AG04450 (cell line): ENCODE results near the gene PABPC3. TPM values are rescaled to one million over a fixed set of nuclear protein-coding genes. Genes with fewer than 3 reads are reported as not detected.

Experiments
- CTCF ChIA-PET: fragments of 300-600, 350-600 bp; formaldehyde crosslinking; extraction: SDS; loops from one replicate; lab custom pipeline; 2022; ENCODE audit warnings: antibody characterized with exemption, inconsistent platforms; lab: Charles Lee
- POLR2A ChIA-PET: fragments of 350-600 bp; formaldehyde crosslinking; extraction: SDS; loops from one replicate; lab custom pipeline; 2021; ENCODE audit warnings: antibody characterized with exemption, inconsistent platforms; lab: Yijun Ruan, JAX
- DNase-seq: peaks from one replicate; pipeline ENCODE4 v3.0.0-alpha.2; 2011; ENCODE audit warnings: low read depth, low spot score
- H3K27ac ChIP-seq: one replicate; pipeline ENCODE4 v1.5.1; 2012; ENCODE audit warnings: low read depth, low read length, control low read depth
- H3K27me3 ChIP-seq: one replicate; pipeline ENCODE4 v1.6.0; 2012; ENCODE audit warnings: low read length; ENCODE audit not compliant: control insufficient read depth, insufficient read depth
- H3K4me3 ChIP-seq: 2 replicates; pipeline ENCODE4 v1.5.1; 2011; ENCODE audit warnings: mild to moderate bottlenecking, low read depth, low read length, control low read depth
- H3K9me3 ChIP-seq: 2 replicates; pipeline ENCODE4 v1.5.1; 2012; ENCODE audit warnings: low read length; ENCODE audit not compliant: control insufficient read depth, insufficient read depth
- polyA plus RNA-seq: library from polyadenylated mRNA; depleted of rRNA; stranded (reverse); fragments of >200 nt; gene quantifications from 2 replicates; pipeline ENCODE4 v1.2.3, GENCODE V29; 2011; rRNA removed
- small RNA-seq: library from RNA; depleted of rRNA; stranded (forward); fragments of <200 nt; gene quantifications from one replicate; pipeline ENCODE3, GENCODE V24; 2012; ENCODE audit warnings: low read depth; ENCODE audit not compliant: insufficient read length
- TF ChIP-seq, protein P1 (sequence below): IDR thresholded peaks from 2 replicates; pipeline ENCODE4 v1.5.1; 2011; ENCODE audit warnings: low read depth, low read length, control low read depth, inconsistent platforms

PABPC3 gene
- polyA plus RNA-seq, 1 experiment = 0.50 TPM

DNA sequence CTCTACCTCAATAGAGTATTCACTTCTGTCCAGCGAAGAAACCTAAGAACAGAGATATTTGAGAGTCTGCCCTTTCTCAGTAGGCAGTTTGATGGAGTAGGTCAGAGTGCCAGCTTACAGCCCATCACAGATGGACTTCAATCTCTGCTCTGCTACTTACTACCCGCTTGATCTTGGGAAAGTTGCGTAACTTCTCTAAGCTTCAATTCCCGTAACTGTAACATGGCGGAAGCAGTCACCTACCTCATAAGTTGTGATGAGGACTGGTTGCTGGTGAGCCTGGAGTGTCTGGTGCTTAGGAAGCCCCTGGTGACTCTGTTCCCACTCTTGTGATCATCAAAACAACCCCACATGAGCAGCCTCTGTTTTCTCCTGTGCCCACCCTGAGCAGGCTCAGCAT is 45.1 kb downstream of the PABPC3 start:
- no peak for DNase-seq
- ChIA-PET POLR2A (no interaction called here), CTCF (no interaction called here)
- TF ChIP-seq, protein P1, sequence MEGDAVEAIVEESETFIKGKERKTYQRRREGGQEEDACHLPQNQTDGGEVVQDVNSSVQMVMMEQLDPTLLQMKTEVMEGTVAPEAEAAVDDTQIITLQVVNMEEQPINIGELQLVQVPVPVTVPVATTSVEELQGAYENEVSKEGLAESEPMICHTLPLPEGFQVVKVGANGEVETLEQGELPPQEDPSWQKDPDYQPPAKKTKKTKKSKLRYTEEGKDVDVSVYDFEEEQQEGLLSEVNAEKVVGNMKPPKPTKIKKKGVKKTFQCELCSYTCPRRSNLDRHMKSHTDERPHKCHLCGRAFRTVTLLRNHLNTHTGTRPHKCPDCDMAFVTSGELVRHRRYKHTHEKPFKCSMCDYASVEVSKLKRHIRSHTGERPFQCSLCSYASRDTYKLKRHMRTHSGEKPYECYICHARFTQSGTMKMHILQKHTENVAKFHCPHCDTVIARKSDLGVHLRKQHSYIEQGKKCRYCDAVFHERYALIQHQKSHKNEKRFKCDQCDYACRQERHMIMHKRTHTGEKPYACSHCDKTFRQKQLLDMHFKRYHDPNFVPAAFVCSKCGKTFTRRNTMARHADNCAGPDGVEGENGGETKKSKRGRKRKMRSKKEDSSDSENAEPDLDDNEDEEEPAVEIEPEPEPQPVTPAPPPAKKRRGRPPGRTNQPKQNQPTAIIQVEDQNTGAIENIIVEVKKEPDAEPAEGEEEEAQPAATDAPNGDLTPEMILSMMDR = no peak
- Histone ChIP-seq H3K27me3 (peaks cover 8% of the 10 kb centered on the region), H3K4me3 (no peak overlapping the region), H3K9me3 (no peaks in the 10 kb centered on the region), H3K27ac (no peak overlapping the region)

- no peak for DNase-seq
- H3K27me3 ChIP-seq = no peaks in the 10 kb centered on the region
- H3K27ac ChIP-seq = no peak overlapping the region
- TF ChIP-seq, protein P1 = no peak
- H3K9me3 ChIP-seq = no peaks in the 10 kb centered on the region
- no peak overlapping the region for H3K4me3 ChIP-seq
- CTCF ChIA-PET = interaction anchor here (1.0 kb wide), 1 partner anchor 29 kb away, joined by 3 read pairs; no protein-coding TSS in a partner anchor
- POLR2A ChIA-PET = no interaction called here
These were observed 47.8 kb downstream of the PABPC3 start for GRCh38 chr13:25143706-25144105.

- Histone ChIP-seq H3K4me3 (no peak overlapping the region), H3K9me3 (no peaks in the 10 kb centered on the region), H3K27me3 (peaks cover 2% of the 10 kb centered on the region), H3K27ac (no peak overlapping the region)
- TF ChIP-seq, protein P1 = no peak
- ChIA-PET POLR2A (no interaction called here), CTCF (no interaction called here)
- DNase-seq = no peak
These were observed 51.9 kb downstream of the PABPC3 start for GRCh38 chr13:25147638-25148401.

DNA sequence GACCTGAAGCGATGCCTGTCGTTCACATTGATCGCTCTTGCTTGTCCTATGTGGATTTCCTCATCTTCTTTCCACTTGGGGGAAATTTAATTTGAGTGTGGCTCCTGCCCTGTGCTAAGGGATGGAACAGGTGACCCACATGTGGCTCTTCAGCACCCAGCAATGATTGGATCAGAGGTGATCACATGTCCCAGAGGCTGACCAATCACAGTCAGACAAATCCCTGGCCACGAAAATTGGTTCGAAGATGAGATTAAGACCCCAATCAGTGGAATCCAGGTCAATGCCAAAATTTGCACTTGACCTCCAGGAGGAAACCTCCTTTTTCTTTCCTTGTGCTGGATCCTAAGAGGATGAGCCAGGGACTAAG is 52.5 kb downstream of the PABPC3 start:
- Histone ChIP-seq H3K4me3 (no peak overlapping the region), H3K9me3 (no peaks in the 10 kb centered on the region), H3K27ac (no peak overlapping the region), H3K27me3 (peaks cover 2% of the 10 kb centered on the region)
- POLR2A ChIA-PET = no interaction called here
- TF ChIP-seq, protein P1 = no peak
- CTCF ChIA-PET = no interaction called here
- no peak for DNase-seq

Small RNAs within 50 kb of the gene (small RNA-seq; reads per million reads assigned to genes)
- not detected for gene AL359757.2

Other genes starting within 250 kb of the PABPC3 start
- not detected in 2 replicates for gene AMER2, start 76.2 kb downstream of the PABPC3 start, polyA plus RNA-seq
- 16.8 and 25.7 TPM in 2 replicates for gene MTMR6, start 191.4 kb downstream of the PABPC3 start, polyA plus RNA-seq
- 33.1 and 46.2 TPM in 2 replicates for gene NUP58, start 205.5 kb downstream of the PABPC3 start, polyA plus RNA-seq